Kidney epithelial cell (primary cell): ENCODE results near the gene SPATA20. TPM values are rescaled to one million over a fixed set of nuclear protein-coding genes. Genes with fewer than 3 reads are reported as not detected.

Experiments used
- DNase-seq: peaks from one replicate; pipeline ENCODE4 v3.0.0-alpha.2; 2010; ENCODE audit warnings: low read depth
- H3K27me3 ChIP-seq: 2 replicates; pipeline ENCODE4 v1.6.0; 2011; ENCODE audit warnings: low read length; ENCODE audit not compliant: control insufficient read depth, insufficient read depth
- H3K36me3 ChIP-seq: 2 replicates; pipeline ENCODE4 v1.5.1; 2011; ENCODE audit warnings: low read length; ENCODE audit not compliant: control insufficient read depth, insufficient read depth
- H3K4me3 ChIP-seq: 2 replicates; pipeline ENCODE4 v1.5.1; 2011; ENCODE audit warnings: low read depth, mild to moderate bottlenecking, control low read depth, low read length
- CTCF ChIP-seq: IDR thresholded peaks from 2 replicates; pipeline ENCODE4 v1.5.1; 2011; ENCODE audit warnings: mild to moderate bottlenecking, moderate library complexity, low read length, control low read depth, inconsistent platforms; ENCODE audit not compliant: insufficient read depth, poor library complexity, severe bottlenecking
- total RNA-seq: library from RNA; depleted of rRNA; stranded (reverse); fragments of >200 nt; gene quantifications from 2 replicates; pipeline ENCODE4 v1.2.3, GENCODE V29; 2015

The SPATA20 gene
- total RNA-seq, 1 donor from 2014 or later: 58.9 TPM

GRCh38 chr17:50560931-50561745 lies 14.2 kb downstream of the SPATA20 start:
- DNase-seq: no peak
- Histone ChIP-seq H3K36me3 (no peaks in the 10 kb centered on the region), H3K27me3 (peaks cover 82% of the 10 kb centered on the region), H3K4me3 (no peak overlapping the region)
- TF ChIP-seq CTCF: no peak

- no peak for TF ChIP-seq CTCF
- Histone ChIP-seq H3K36me3 (no peaks in the 10 kb centered on the region), H3K4me3 (no peak overlapping the region), H3K27me3 (peaks cover 86% of the 10 kb centered on the region)
- DNase-seq: no peak
These were observed 14.8 kb downstream of the SPATA20 start for GRCh38 chr17:50561746-50562141.

GRCh38 chr17:50562242-50563091 lies 15.5 kb downstream of the SPATA20 start:
- peaks cover 84% of the 10 kb centered on the region for H3K27me3 ChIP-seq
- H3K4me3 ChIP-seq: no peak overlapping the region
- H3K36me3 ChIP-seq: no peaks in the 10 kb centered on the region
- no peak for DNase-seq
- no peak for TF ChIP-seq CTCF

- no peak for DNase-seq
- H3K36me3 ChIP-seq: no peaks in the 10 kb centered on the region
- no peak for TF ChIP-seq CTCF
- H3K4me3 ChIP-seq: no peak overlapping the region
- peaks cover 79% of the 10 kb centered on the region for H3K27me3 ChIP-seq
These were observed 16.1 kb downstream of the SPATA20 start for GRCh38 chr17:50563092-50563511.

- no peak overlapping the region for H3K4me3 ChIP-seq
- TF ChIP-seq CTCF: no peak
- peaks cover 65% of the 10 kb centered on the region for H3K27me3 ChIP-seq
- no peak for DNase-seq
- H3K36me3 ChIP-seq: no peaks in the 10 kb centered on the region
These were observed 17.9 kb downstream of the SPATA20 start for GRCh38 chr17:50564916-50565315.
